Astrocyte (in vitro differentiated cells and primary cell): Measurements from ENCODE around the gene BMPR1A. TPM values are rescaled to one million over a fixed set of nuclear protein-coding genes. Genes with fewer than 3 reads are reported as not detected.

Source experiments
- DNase-seq: peaks from one replicate; pipeline ENCODE4 v3.0.0-alpha.2; 2010; ENCODE audit warnings: low read depth
- FAIRE-seq: peaks from 2 replicates; lab custom pipeline; 2011; peaks lifted over from hg19 to GRCh38; lab: Jason Lieb, UNC
- H2AFZ ChIP-seq: 2 replicates; pipeline ENCODE4 v1.6.0; 2012; ENCODE audit warnings: low read depth, low read length, inconsistent platforms
- H3K27ac ChIP-seq: 2 replicates; pipeline ENCODE4 v1.5.1; 2011; ENCODE audit warnings: low read depth, low read length, inconsistent platforms
- H3K27me3 ChIP-seq: 2 replicates; pipeline ENCODE4 v1.6.0; 2011; ENCODE audit warnings: low read length, inconsistent platforms; ENCODE audit not compliant: insufficient read depth
- H3K36me3 ChIP-seq: 2 replicates; pipeline ENCODE4 v1.5.1; 2011; ENCODE audit warnings: low read length, inconsistent platforms; ENCODE audit not compliant: insufficient read depth
- H3K4me1 ChIP-seq: 2 replicates; pipeline ENCODE4 v1.5.1; 2011; ENCODE audit warnings: low read length, inconsistent platforms; ENCODE audit not compliant: insufficient read depth
- H3K4me2 ChIP-seq: 2 replicates; pipeline ENCODE4 v1.6.0; 2012; ENCODE audit warnings: low read length, inconsistent platforms
- H3K4me3 ChIP-seq: 2 replicates; pipeline ENCODE4 v1.5.1; 2011; ENCODE audit warnings: low read depth, mild to moderate bottlenecking, low read length, inconsistent platforms; ENCODE audit not compliant: insufficient read depth
- H3K79me2 ChIP-seq: 2 replicates; pipeline ENCODE4 v1.6.0; 2012; ENCODE audit warnings: mild to moderate bottlenecking, low read length, inconsistent platforms; ENCODE audit not compliant: insufficient read depth
- H3K9ac ChIP-seq: 2 replicates; pipeline ENCODE4 v1.6.0; 2012; ENCODE audit warnings: mild to moderate bottlenecking, low read length, inconsistent platforms
- H3K9me3 ChIP-seq: 2 replicates; pipeline ENCODE4 v1.5.1; 2012; ENCODE audit warnings: low read depth, mild to moderate bottlenecking, low read length, inconsistent platforms; ENCODE audit not compliant: insufficient read depth
- H4K20me1 ChIP-seq: 2 replicates; pipeline ENCODE4 v1.6.0; 2012; ENCODE audit warnings: low read length, inconsistent platforms; ENCODE audit not compliant: insufficient read depth
- H3K27ac Mint-ChIP-seq: one replicate; pipeline ENCODE4 v1.8.0; 2021; ENCODE audit warnings: mild to moderate bottlenecking, mixed read lengths; ENCODE audit not compliant: unreplicated experiment
- H3K27me3 Mint-ChIP-seq: one replicate; pipeline ENCODE4 v1.8.0; 2021; ENCODE audit warnings: low read depth, mixed read lengths; ENCODE audit not compliant: unreplicated experiment
- H3K36me3 Mint-ChIP-seq: one replicate; pipeline ENCODE4 v1.8.0; 2021; ENCODE audit warnings: low read depth, mixed read lengths; ENCODE audit not compliant: unreplicated experiment
- H3K4me1 Mint-ChIP-seq: one replicate; pipeline ENCODE4 v1.8.0; 2021; ENCODE audit warnings: low read depth, mixed read lengths; ENCODE audit not compliant: unreplicated experiment
- H3K4me3 Mint-ChIP-seq: one replicate; pipeline ENCODE4 v1.8.0; 2021; ENCODE audit warnings: mild to moderate bottlenecking, moderate library complexity, mixed read lengths; ENCODE audit not compliant: unreplicated experiment
- H3K9me3 Mint-ChIP-seq: one replicate; pipeline ENCODE4 v1.8.0; 2021; ENCODE audit warnings: mild to moderate bottlenecking, mixed read lengths; ENCODE audit not compliant: unreplicated experiment
- EZH2 ChIP-seq: IDR thresholded peaks from 2 replicates; pipeline ENCODE4 v1.6.1; 2012; ENCODE audit warnings: mild to moderate bottlenecking, low read length, inconsistent platforms; ENCODE audit not compliant: insufficient read depth
- total RNA-seq: library from RNA; stranded (reverse); gene quantifications from 2 replicates; pipeline ENCODE4 v1.2.1, GENCODE V29; 2021
- TF ChIP-seq, protein P1 (sequence below): IDR thresholded peaks from 2 replicates; pipeline ENCODE4 v1.5.1; 2011; ENCODE audit warnings: low read depth, mild to moderate bottlenecking, inconsistent platforms, low read length, moderate library complexity; ENCODE audit not compliant: insufficient read depth

The BMPR1A gene
- total RNA-seq, 1 donor from 2014 or later: 52.2 TPM

DNA sequence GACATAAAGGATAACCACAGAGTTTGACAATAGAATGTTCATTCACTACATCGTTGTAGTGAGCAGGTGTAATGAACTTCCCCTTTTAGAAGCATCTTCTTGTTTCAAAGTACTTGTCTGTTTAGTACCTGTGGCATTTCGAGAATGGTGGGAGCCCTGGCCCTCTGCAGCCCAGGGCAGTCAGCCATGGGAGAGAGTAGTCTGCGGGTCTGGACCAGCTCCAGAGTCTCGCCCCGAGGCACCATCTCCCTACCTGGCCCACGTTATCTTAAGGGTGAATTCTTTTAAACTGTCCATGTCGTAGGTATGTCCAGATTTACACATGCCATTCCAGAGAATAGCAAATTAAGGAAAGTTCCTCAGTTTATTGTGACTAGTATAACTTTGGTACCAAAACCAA lies 99.7 kb downstream of the BMPR1A start:
- Histone ChIP-seq H4K20me1 (peaks cover 3% of the 10 kb centered on the region), H2AFZ (no peak overlapping the region), H3K27ac (no peak overlapping the region), H3K4me2 (no peak overlapping the region), H3K4me3 (no peak overlapping the region), H3K27me3 (no peaks in the 10 kb centered on the region), H3K36me3 (no peaks in the 10 kb centered on the region), H3K79me2 (no peaks in the 10 kb centered on the region), H3K9ac (no peak overlapping the region), H3K9me3 (no peaks in the 10 kb centered on the region), H3K4me1 (peaks cover 14% of the 10 kb centered on the region)
- DNase-seq (no peak), FAIRE-seq (no peak)
- H3K9me3 Mint-ChIP-seq: no peaks in the 10 kb centered on the region
- H3K36me3 Mint-ChIP-seq: peaks cover 6% of the 10 kb centered on the region
- H3K27ac Mint-ChIP-seq: no peak overlapping the region
- H3K4me1 Mint-ChIP-seq: peaks cover 7% of the 10 kb centered on the region
- no peak overlapping the region for H3K4me3 Mint-ChIP-seq
- H3K27me3 Mint-ChIP-seq: no peaks in the 10 kb centered on the region
- TF ChIP-seq, protein P1, sequence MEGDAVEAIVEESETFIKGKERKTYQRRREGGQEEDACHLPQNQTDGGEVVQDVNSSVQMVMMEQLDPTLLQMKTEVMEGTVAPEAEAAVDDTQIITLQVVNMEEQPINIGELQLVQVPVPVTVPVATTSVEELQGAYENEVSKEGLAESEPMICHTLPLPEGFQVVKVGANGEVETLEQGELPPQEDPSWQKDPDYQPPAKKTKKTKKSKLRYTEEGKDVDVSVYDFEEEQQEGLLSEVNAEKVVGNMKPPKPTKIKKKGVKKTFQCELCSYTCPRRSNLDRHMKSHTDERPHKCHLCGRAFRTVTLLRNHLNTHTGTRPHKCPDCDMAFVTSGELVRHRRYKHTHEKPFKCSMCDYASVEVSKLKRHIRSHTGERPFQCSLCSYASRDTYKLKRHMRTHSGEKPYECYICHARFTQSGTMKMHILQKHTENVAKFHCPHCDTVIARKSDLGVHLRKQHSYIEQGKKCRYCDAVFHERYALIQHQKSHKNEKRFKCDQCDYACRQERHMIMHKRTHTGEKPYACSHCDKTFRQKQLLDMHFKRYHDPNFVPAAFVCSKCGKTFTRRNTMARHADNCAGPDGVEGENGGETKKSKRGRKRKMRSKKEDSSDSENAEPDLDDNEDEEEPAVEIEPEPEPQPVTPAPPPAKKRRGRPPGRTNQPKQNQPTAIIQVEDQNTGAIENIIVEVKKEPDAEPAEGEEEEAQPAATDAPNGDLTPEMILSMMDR: no peak
- no peak for TF ChIP-seq EZH2

GRCh38 chr10:86857128-86857721 lies 100.8 kb downstream of the BMPR1A start:
- H3K27ac Mint-ChIP-seq: no peak overlapping the region
- H3K4me3 ChIP-seq: no peak overlapping the region
- H3K27me3 Mint-ChIP-seq: no peaks in the 10 kb centered on the region
- H3K9me3 ChIP-seq: no peaks in the 10 kb centered on the region
- H3K4me3 Mint-ChIP-seq: no peak overlapping the region
- H2AFZ ChIP-seq: no peak overlapping the region
- H3K79me2 ChIP-seq: no peaks in the 10 kb centered on the region
- DNase-seq (peak; percentile 86), FAIRE-seq (peak; percentile 79)
- H3K9ac ChIP-seq: no peak overlapping the region
- no peaks in the 10 kb centered on the region for H4K20me1 ChIP-seq
- H3K4me1 Mint-ChIP-seq: peaks cover 7% of the 10 kb centered on the region
- peak overlapping the region; percentile 78 for H3K27ac ChIP-seq
- peaks cover 6% of the 10 kb centered on the region for H3K36me3 Mint-ChIP-seq
- peaks cover 14% of the 10 kb centered on the region for H3K4me1 ChIP-seq
- no peaks in the 10 kb centered on the region for H3K36me3 ChIP-seq
- no peaks in the 10 kb centered on the region for H3K27me3 ChIP-seq
- TF ChIP-seq, protein P1: no peak
- TF ChIP-seq EZH2: no peak
- peak overlapping the region; percentile 43 for H3K4me2 ChIP-seq
- H3K9me3 Mint-ChIP-seq: no peaks in the 10 kb centered on the region

DNA sequence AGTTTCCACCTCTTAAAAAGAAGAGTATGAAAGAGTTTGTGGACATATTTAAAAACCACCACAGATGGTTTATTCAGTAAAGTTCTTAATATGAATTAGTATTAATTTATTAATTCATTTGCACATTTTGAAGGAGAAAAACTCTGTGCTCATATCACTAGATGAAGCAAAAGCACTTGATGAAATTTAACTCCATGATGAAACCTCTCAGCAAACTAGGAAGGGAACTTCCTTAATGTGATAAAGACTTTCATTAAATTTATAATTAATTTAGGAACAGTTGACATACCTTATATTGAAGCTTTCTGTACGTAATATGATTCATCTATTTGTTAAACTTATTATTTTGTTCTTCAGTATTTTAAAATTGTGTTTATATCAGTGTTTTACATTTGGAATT lies 101.6 kb downstream of the BMPR1A start:
- Mint-ChIP-seq H3K27ac (no peak overlapping the region), H3K27me3 (no peaks in the 10 kb centered on the region), H3K36me3 (peaks cover 6% of the 10 kb centered on the region), H3K9me3 (no peaks in the 10 kb centered on the region), H3K4me3 (no peak overlapping the region), H3K4me1 (peaks cover 9% of the 10 kb centered on the region)
- TF ChIP-seq, protein P1: no peak
- no peak for TF ChIP-seq EZH2
- H3K9me3 ChIP-seq: no peaks in the 10 kb centered on the region
- no peaks in the 10 kb centered on the region for H3K27me3 ChIP-seq
- no peaks in the 10 kb centered on the region for H4K20me1 ChIP-seq
- H3K27ac ChIP-seq: peak overlapping the region; percentile 78
- no peaks in the 10 kb centered on the region for H3K36me3 ChIP-seq
- H2AFZ ChIP-seq: no peak overlapping the region
- FAIRE-seq (no peak), DNase-seq (no peak)
- peak overlapping the region; percentile 43 for H3K4me2 ChIP-seq
- H3K79me2 ChIP-seq: no peaks in the 10 kb centered on the region
- H3K4me1 ChIP-seq: peaks cover 14% of the 10 kb centered on the region
- H3K4me3 ChIP-seq: no peak overlapping the region
- no peak overlapping the region for H3K9ac ChIP-seq
